Effector memory CD4-positive, alpha-beta T cell (primary cell): Measurements from ENCODE around the gene CIB2.
A peak's percentile ranks its signal among the peaks of the same experiment; 100 is the strongest.

ENCODE experiments used
- DNase-seq, 3 donors: peaks; one replicate each; pipeline ENCODE4 v3.0.0-alpha.2; 2020
- H3K27ac ChIP-seq: 2 replicates; pipeline ENCODE4 v1.7.0; 2013; ENCODE audit warnings: mild to moderate bottlenecking, low read length, moderate library complexity; ENCODE audit not compliant: insufficient read depth, poor library complexity, severe bottlenecking
- H3K27me3 ChIP-seq: replicated peaks from 2 replicates; pipeline ENCODE4 v1.7.0; 2013; ENCODE audit warnings: mild to moderate bottlenecking, low read length; ENCODE audit not compliant: insufficient read depth, control insufficient read depth, poor library complexity, severe bottlenecking
- H3K36me3 ChIP-seq: 2 replicates; pipeline ENCODE4 v1.7.0; 2013; ENCODE audit warnings: mild to moderate bottlenecking, low read length, moderate library complexity; ENCODE audit not compliant: control insufficient read depth, insufficient read depth
- H3K4me1 ChIP-seq: 2 replicates; pipeline ENCODE4 v1.7.0; 2013; ENCODE audit warnings: low read length, mild to moderate bottlenecking; ENCODE audit not compliant: control insufficient read depth, insufficient read depth, poor library complexity, severe bottlenecking
- H3K4me3 ChIP-seq: 2 replicates; pipeline ENCODE4 v1.7.0; 2013; ENCODE audit warnings: low read length, low read depth, mild to moderate bottlenecking; ENCODE audit not compliant: insufficient read depth, poor library complexity, severe bottlenecking
- H3K9me3 ChIP-seq: 2 replicates; pipeline ENCODE4 v1.7.0; 2013; ENCODE audit warnings: mild to moderate bottlenecking, low read length, moderate library complexity; ENCODE audit not compliant: control insufficient read depth

Gene CIB2

DNA sequence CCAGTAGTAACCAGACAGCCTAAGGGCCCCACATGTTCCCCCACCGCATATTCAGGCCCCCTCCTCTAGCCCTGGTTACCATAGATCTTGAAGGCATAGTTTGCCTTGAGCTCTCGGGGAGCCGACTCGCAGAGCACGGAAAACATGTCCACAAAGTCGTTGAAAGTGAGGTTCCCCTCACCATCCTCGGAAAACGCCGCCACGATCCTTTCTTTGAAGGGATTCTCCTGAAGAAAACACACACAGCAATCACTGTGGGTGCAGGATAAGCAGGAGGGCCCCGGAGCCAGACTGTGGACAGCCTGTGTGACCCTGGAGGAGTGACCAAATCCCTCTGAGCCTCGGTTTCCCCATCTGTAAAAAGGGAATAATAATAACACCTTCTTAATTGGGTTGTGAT is 22.1 kb downstream of the CIB2 start:
- no peak for DNase-seq
- Histone ChIP-seq H3K9me3 (no peaks in the 10 kb centered on the region), H3K4me1 (peaks cover 20% of the 10 kb centered on the region), H3K27ac (no peak overlapping the region), H3K36me3 (no peaks in the 10 kb centered on the region), H3K27me3 (no peaks in the 10 kb centered on the region), H3K4me3 (no peak overlapping the region)

DNA sequence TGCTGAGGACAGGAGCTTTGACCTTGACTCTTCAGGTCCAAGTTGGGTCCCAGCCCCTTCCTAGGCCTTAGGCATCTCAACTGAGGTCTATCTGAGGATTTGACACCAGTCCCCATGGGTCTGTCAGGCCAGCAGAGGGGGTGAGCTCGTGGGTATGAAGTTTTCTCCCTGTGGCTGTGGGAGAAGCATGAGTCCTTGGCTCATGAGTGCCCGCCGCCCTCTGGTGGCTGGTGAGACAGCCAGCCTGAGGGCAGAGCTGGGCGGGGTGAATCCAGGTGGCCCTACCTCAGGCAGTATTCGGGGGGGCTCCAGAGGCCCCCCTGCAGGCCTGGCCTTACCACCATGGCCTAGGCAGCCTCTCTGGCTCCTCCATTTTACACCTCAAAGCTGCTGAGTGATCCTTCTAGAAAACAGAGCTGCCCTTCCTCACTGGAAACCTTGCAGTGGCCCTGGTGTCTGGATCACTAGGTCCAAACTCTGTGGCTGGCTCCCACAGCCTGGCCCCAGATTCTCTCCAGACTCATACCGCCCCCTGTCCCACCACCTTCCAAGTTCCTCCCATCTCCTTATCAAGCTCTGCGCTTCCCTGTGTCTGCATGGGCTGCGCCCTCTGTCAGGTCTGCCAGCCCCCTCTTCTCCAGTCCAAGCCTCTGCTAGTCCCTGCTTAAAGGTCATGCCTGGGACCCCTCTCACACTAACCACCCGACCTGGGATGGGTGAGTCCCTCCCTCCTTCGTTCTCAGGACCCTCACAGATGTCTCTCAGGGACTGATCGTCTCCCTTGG is 22.8 kb downstream of the CIB2 start:
- Histone ChIP-seq H3K9me3 (no peaks in the 10 kb centered on the region), H3K36me3 (no peaks in the 10 kb centered on the region), H3K27me3 (no peaks in the 10 kb centered on the region), H3K4me1 (peaks cover 27% of the 10 kb centered on the region), H3K27ac (no peak overlapping the region), H3K4me3 (no peak overlapping the region)
- peak; percentile 67 to 76 (median 71) for DNase-seq

DNA sequence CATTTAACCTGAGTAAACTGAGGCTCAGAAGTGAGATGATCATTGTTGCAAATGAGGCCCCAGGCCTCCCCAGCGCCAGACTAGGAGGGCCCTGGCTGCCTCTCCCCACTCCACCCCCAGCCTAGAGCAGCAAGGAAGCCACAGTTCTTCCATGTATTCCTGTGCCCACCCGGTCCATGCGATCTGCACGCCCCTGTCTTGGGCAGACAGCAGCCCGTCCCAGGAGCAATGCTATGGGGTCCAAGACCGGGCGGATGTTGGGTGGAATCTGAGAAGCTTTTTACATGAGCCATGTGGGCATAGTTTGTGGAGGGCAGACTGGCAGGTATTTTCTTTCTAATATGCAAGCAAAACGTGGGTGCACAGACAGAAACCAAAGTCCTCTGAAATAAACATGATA is 23.8 kb downstream of the CIB2 start:
- Histone ChIP-seq H3K27me3 (no peaks in the 10 kb centered on the region), H3K4me3 (no peak overlapping the region), H3K36me3 (no peaks in the 10 kb centered on the region), H3K4me1 (peaks cover 37% of the 10 kb centered on the region), H3K27ac (no peak overlapping the region), H3K9me3 (no peaks in the 10 kb centered on the region)
- no peak for DNase-seq

DNA sequence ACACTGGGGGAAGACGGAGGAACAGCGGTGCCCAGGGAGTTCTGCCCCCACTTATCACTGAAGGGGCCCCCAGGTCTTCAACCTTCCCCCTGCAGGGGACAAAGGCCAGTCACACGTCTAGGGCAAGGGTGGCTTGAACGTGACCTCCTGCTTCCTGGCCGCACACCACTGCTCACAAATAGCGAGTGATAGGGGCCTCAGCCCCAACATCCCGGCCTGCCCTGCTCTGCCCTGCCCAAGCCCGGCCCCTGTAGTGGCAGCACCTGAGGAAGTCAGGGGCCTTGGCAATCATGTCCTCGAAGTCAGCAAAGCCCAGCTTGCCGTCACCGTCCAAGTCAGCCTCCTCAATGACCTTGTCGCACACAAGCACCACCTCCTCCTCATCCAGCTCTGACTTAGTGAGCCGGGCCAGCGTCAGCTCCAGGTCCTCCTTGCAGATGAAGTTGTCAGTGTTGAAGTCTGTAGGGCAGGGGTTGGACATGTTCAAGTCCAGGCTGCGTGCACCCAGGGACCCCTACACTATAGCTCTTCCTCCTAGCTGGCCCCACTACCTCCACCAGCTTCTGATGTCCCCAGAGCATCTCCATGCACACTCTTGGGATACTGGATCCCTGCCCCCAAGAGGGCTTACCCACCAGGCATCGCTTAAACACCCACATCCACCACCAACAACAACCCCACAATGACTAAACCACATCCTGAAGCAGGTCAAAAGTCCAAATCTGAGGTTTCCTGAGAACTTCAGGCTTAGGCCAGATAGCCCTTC is 25.6 kb downstream of the CIB2 start:
- Histone ChIP-seq H3K4me3 (no peak overlapping the region), H3K36me3 (no peaks in the 10 kb centered on the region), H3K4me1 (peaks cover 39% of the 10 kb centered on the region), H3K9me3 (no peaks in the 10 kb centered on the region), H3K27ac (no peak overlapping the region), H3K27me3 (no peaks in the 10 kb centered on the region)
- no peak for DNase-seq

GRCh38 chr15:78104566-78105475 is 26.4 kb downstream of the CIB2 start:
- Histone ChIP-seq H3K27me3 (no peaks in the 10 kb centered on the region), H3K9me3 (no peaks in the 10 kb centered on the region), H3K4me1 (peaks cover 39% of the 10 kb centered on the region), H3K36me3 (no peaks in the 10 kb centered on the region), H3K27ac (no peak overlapping the region), H3K4me3 (no peak overlapping the region)
- DNase-seq: no peak

GRCh38 chr15:78104119-78104479 is 27.1 kb downstream of the CIB2 start:
- Histone ChIP-seq H3K36me3 (no peaks in the 10 kb centered on the region), H3K27me3 (no peaks in the 10 kb centered on the region), H3K4me1 (peaks cover 39% of the 10 kb centered on the region), H3K4me3 (peak overlapping the region; percentile 7), H3K27ac (peak overlapping the region; percentile 16), H3K9me3 (no peaks in the 10 kb centered on the region)
- no peak for DNase-seq

- DNase-seq: peak in 2 of 3 donors; percentile 29 to 30
- Histone ChIP-seq H3K4me1 (peaks cover 39% of the 10 kb centered on the region), H3K36me3 (no peaks in the 10 kb centered on the region), H3K27me3 (no peaks in the 10 kb centered on the region), H3K9me3 (no peaks in the 10 kb centered on the region), H3K27ac (peak overlapping the region; percentile 35), H3K4me3 (peak overlapping the region; percentile 7)
These were observed 27.7 kb downstream of the CIB2 start for GRCh38 chr15:78103406-78104118.

DNA sequence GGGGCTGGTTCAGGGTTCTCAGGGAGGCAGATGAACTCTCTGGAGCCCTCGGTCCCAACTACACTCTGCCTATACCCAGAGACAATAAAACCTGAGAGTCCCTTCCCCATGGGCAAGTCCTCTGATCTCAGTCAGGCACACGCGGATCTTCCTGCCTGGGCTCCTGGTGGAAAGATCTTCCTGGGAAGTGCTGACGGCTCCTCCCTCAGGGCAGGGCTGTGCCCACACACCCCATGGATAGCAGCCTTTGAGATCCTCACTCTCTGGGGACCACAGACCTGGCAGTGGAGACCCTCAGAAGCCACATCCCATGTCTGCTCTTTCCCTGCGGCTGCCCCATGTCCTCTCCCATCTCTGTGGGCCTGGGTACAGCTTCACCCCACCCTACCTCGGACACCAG is 28.5 kb downstream of the CIB2 start:
- H3K4me1 ChIP-seq: peaks cover 39% of the 10 kb centered on the region
- no peak overlapping the region for H3K4me3 ChIP-seq
- H3K27ac ChIP-seq: peak overlapping the region; percentile 35
- H3K27me3 ChIP-seq: no peaks in the 10 kb centered on the region
- H3K9me3 ChIP-seq: no peaks in the 10 kb centered on the region
- H3K36me3 ChIP-seq: no peaks in the 10 kb centered on the region
- no peak for DNase-seq

GRCh38 chr15:78102211-78102610 is 29.0 kb downstream of the CIB2 start:
- H3K9me3 ChIP-seq: no peaks in the 10 kb centered on the region
- no peak for DNase-seq
- no peaks in the 10 kb centered on the region for H3K36me3 ChIP-seq
- no peaks in the 10 kb centered on the region for H3K27me3 ChIP-seq
- no peak overlapping the region for H3K4me3 ChIP-seq
- peaks cover 39% of the 10 kb centered on the region for H3K4me1 ChIP-seq
- no peak overlapping the region for H3K27ac ChIP-seq
